ENCODE data around the gene RAPGEF2. TPM values are rescaled to one million over a fixed set of nuclear protein-coding genes. Genes with fewer than 3 reads are reported as not detected.

Gene RAPGEF2
- total RNA-seq, 1 donor from 2014 or later, result 40.6 TPM

DNA sequence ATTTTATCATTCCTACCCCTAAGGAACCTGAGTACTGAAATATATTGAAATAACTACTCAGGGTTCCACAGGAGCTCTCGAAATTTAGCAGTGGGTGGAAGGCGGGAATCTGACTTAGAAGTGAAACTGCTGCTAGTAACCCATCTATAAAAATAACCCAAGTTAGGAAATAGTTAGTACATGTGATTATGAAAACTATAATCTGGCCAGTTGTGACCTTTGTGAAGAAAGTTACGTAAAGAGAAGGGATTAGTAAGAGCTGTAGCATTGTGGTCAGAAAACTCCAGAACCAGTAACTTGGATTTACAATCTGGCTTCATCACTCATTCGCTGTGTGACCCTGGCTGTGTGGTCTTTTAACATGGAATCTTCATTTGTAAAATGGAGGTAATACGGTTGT, 175.5 kb downstream of the RAPGEF2 start:
- TF ChIP-seq, protein P1, sequence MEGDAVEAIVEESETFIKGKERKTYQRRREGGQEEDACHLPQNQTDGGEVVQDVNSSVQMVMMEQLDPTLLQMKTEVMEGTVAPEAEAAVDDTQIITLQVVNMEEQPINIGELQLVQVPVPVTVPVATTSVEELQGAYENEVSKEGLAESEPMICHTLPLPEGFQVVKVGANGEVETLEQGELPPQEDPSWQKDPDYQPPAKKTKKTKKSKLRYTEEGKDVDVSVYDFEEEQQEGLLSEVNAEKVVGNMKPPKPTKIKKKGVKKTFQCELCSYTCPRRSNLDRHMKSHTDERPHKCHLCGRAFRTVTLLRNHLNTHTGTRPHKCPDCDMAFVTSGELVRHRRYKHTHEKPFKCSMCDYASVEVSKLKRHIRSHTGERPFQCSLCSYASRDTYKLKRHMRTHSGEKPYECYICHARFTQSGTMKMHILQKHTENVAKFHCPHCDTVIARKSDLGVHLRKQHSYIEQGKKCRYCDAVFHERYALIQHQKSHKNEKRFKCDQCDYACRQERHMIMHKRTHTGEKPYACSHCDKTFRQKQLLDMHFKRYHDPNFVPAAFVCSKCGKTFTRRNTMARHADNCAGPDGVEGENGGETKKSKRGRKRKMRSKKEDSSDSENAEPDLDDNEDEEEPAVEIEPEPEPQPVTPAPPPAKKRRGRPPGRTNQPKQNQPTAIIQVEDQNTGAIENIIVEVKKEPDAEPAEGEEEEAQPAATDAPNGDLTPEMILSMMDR (conservative IDR thresholded peaks at IDR 0.05), result no peak
- Mint-ChIP-seq H3K27ac (no peak overlapping the region), H3K27me3 (no peaks in the 10 kb centered on the region), H3K4me3 (no peak overlapping the region), H3K36me3 (peaks cover 4% of the 10 kb centered on the region), H3K9me3 (no peaks in the 10 kb centered on the region), H3K4me1 (ENCODE audit: unreplicated experiment) (peaks cover 12% of the 10 kb centered on the region)
- DNase-seq (ENCODE audit: extremely low spot score, unreplicated experiment), result no peak

DNA sequence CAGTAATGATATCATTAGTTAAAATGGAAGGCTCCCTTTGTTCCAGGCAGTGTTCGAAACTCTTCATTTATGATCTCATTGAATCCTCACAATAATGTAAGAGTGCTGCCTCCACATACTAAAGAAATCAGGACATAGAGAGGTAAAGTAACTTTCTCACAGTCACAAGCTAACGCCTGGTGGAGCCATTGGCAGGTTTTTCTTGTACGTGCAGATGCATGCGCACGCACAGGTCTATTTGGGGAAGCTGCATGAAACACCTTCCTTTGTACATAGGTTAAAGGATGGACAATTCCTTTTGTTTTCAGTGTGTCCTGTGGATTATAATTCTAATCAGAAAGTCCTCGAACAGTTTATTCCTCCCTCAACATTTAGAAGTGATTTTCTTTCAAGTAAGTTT, 176.2 kb downstream of the RAPGEF2 start:
- Mint-ChIP-seq H3K4me3 (no peak overlapping the region), H3K4me1 (ENCODE audit: unreplicated experiment) (peaks cover 15% of the 10 kb centered on the region), H3K27me3 (no peaks in the 10 kb centered on the region), H3K27ac (no peak overlapping the region), H3K36me3 (peaks cover 4% of the 10 kb centered on the region), H3K9me3 (no peaks in the 10 kb centered on the region)
- TF ChIP-seq, protein P1 (conservative IDR thresholded peaks at IDR 0.05), result no peak
- no peak for DNase-seq (ENCODE audit: extremely low spot score, unreplicated experiment)

DNA sequence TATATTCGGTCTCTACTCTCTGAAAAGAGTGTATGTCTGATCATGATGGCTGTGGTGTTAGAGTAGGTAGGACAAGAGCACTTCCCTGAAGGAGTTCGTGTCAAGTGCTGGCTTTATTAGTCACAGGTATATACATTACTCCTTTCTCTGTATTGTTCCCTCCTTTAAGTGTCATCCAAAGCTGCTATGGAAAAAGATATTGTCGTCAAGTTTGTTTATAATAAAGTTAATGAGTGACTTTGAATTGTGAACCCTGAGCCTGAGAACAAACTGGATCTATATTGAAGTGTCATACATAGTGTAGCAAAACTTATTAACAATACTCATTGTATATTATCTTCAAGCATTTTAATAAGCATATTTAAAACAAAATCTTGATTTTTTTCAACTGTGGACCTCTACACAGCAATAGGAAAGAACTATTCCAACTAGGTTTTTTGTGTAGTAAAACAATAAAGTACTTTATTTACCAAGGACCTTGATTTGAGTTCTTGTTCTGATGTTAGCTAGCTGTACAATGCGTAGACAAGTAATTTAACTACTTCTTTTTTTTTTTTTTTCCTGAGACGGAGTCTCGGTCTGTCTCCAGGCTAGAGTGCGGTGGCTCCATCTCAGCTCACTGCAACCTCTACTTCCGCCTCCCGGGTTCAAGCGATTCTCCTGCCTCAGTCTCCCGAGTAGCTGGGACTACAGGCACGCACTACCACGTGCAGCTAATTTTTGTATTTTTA, 177.7 kb downstream of the RAPGEF2 start:
- no peak for DNase-seq (ENCODE audit: extremely low spot score, unreplicated experiment)

DNA sequence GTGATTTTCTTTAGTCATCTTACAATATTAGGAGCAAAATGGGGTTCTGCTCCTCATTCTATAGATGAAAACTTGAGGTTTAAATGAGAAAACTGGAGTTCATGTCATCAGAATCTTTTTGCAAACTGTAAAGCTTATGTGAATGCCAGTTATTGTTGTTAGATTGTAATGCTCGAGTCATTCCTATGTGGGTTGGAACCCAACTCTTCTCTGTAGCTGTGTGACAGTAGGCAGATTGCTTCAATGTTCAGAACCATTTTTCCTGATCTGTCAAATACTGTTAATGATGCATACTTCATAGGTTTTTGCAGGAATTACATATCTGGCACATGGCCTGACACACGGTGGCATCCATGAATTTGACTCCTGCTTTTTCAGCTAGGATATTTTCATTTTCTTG, 178.9 kb downstream of the RAPGEF2 start:
- Mint-ChIP-seq H3K36me3 (peaks cover 9% of the 10 kb centered on the region), H3K4me3 (no peak overlapping the region), H3K4me1 (ENCODE audit: unreplicated experiment) (peaks cover 15% of the 10 kb centered on the region), H3K27me3 (no peaks in the 10 kb centered on the region), H3K9me3 (no peaks in the 10 kb centered on the region), H3K27ac (no peak overlapping the region)
- TF ChIP-seq, protein P1 (conservative IDR thresholded peaks at IDR 0.05), result no peak
- DNase-seq (ENCODE audit: extremely low spot score, unreplicated experiment), result no peak

More for the DNA sequence above, 177.7 kb downstream of the RAPGEF2 start:
- peaks cover 15% of the 10 kb centered on the region for H3K4me1 Mint-ChIP-seq (ENCODE audit: unreplicated experiment)
- peaks cover 4% of the 10 kb centered on the region for H3K36me3 Mint-ChIP-seq
- TF ChIP-seq, protein P1 (conservative IDR thresholded peaks at IDR 0.05), result no peak
- no peaks in the 10 kb centered on the region for H3K9me3 Mint-ChIP-seq
- no peak overlapping the region for H3K4me3 Mint-ChIP-seq
- peak overlapping the region; percentile 25 for H3K27ac Mint-ChIP-seq
- no peaks in the 10 kb centered on the region for H3K27me3 Mint-ChIP-seq

DNA sequence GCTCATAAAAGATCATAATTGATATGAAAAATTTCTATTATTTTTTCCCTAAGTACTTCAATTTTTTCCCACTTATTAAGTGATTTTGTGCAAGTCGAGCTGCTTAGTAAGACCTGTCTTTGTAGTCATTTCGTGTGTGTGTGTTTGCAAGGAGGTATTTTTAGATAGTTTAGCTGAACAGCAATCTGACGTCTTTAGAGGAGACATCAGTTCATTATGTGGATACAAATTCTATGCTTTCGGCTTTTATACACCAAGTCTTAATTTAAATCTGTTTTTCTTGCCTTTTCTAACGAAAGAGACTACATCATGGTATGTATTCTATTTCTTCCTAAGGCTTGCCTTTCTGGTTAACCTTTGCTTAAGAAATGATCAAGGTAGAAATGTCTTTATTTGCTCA, 179.4 kb downstream of the RAPGEF2 start:
- Mint-ChIP-seq H3K4me1 (ENCODE audit: unreplicated experiment) (peaks cover 15% of the 10 kb centered on the region), H3K27ac (no peak overlapping the region), H3K9me3 (no peaks in the 10 kb centered on the region), H3K36me3 (peaks cover 9% of the 10 kb centered on the region), H3K27me3 (no peaks in the 10 kb centered on the region), H3K4me3 (no peak overlapping the region)
- TF ChIP-seq, protein P1 (conservative IDR thresholded peaks at IDR 0.05), result no peak
- no peak for DNase-seq (ENCODE audit: extremely low spot score, unreplicated experiment)

Measured in type B pancreatic cell (in vitro differentiated cells).